T-helper 17 cell (primary cell): ENCODE results near the gene ADARB2. TPM values are rescaled to one million over a fixed set of nuclear protein-coding genes. Genes with fewer than 3 reads are reported as not detected.

ENCODE experiments used
- ATAC-seq: fragments of 150-1000 bp; cut with Tn5 transposase; 2 replicates; pipeline ENCODE4 v1.10.0; 2021; ENCODE audit warnings: mild to moderate bottlenecking, moderate library complexity
- DNase-seq, 3 donors: peaks; one replicate each; pipeline versions ENCODE4 v3.0.0 to v3.0.0-alpha.2; 2020 to 2021
- H3K9me3 ChIP-seq: one replicate; pipeline ENCODE4 v1.7.0; 2013; ENCODE audit warnings: low read length, mild to moderate bottlenecking; ENCODE audit not compliant: control insufficient read depth, poor library complexity, severe bottlenecking
- H3K27ac Mint-ChIP-seq: one replicate; pipeline ENCODE4 v1.8.0; 2022; ENCODE audit warnings: mild to moderate bottlenecking, moderate library complexity, mixed read lengths
- H3K27me3 Mint-ChIP-seq: one replicate; pipeline ENCODE4 v1.8.0; 2022; ENCODE audit warnings: mixed read lengths
- H3K36me3 Mint-ChIP-seq: one replicate; pipeline ENCODE4 v1.8.0; 2022; ENCODE audit warnings: low read depth, mixed read lengths
- H3K4me1 Mint-ChIP-seq: one replicate; pipeline ENCODE4 v1.8.0; 2022; ENCODE audit warnings: mild to moderate bottlenecking, mixed read lengths
- H3K4me3 Mint-ChIP-seq: one replicate; pipeline ENCODE4 v1.8.0; 2022; ENCODE audit warnings: mild to moderate bottlenecking, moderate library complexity, mixed read lengths
- total RNA-seq, 4 donors: library from RNA in 2 of 4; stranded (reverse) in 2 of 4; gene quantifications; one replicate each; pipeline ENCODE4 v1.2.3 and lab custom pipeline; 2022 to 2026

Gene ADARB2
- total RNA-seq, 2 donors from 2014 or later: 0.18 TPM; not detected in 1

DNA sequence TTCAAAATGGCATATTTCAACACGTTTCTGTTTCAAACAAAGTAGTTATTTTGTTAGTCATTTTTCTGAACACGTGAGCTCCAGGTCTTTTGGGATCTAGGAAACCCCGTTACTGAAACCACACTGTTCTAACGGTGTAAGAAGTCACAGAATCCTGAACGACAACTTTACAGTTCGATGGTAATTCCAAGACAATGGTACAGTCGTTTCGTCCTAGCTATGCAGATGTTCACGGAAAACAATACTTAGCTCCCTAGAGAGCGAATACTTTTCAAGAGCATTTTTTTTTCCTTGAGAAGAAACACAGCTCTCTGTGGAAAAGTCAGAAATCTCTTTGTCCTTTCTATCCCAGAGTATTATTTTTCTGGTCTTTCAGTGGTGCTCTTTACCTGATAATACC lies 254.1 kb downstream of the ADARB2 start:
- peaks cover 27% of the 10 kb centered on the region for H3K27me3 Mint-ChIP-seq
- no peak overlapping the region for H3K27ac Mint-ChIP-seq
- no peak for DNase-seq
- no peaks in the 10 kb centered on the region for H3K36me3 Mint-ChIP-seq
- no peaks in the 10 kb centered on the region for H3K4me1 Mint-ChIP-seq
- ATAC-seq: no peak
- no peak overlapping the region for H3K4me3 Mint-ChIP-seq
- H3K9me3 ChIP-seq: no peaks in the 10 kb centered on the region

DNA sequence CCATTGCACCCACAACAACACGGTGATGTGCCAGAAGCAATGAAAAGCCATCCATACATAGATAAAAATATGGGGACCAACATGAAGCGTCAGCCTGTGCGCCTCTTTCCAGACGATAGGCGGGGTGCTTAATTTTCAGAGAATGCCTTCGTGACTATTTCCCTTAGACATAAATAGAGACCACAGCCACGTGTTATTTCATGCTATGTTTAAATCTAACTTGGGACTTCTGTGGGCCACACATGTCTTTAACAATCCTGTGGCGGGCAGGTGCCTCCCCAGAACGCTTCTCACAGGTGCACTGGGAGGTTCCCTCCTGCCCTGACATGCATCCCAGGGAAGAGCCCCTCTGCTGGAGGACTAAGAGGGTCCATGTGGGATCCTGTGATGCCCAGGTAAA lies 259.7 kb downstream of the ADARB2 start:
- H3K9me3 ChIP-seq: no peaks in the 10 kb centered on the region
- ATAC-seq (no peak), DNase-seq (no peak)
- H3K27me3 Mint-ChIP-seq: peaks cover 62% of the 10 kb centered on the region
- no peaks in the 10 kb centered on the region for H3K4me1 Mint-ChIP-seq
- H3K36me3 Mint-ChIP-seq: no peaks in the 10 kb centered on the region
- H3K27ac Mint-ChIP-seq: no peak overlapping the region
- H3K4me3 Mint-ChIP-seq: no peak overlapping the region

DNA sequence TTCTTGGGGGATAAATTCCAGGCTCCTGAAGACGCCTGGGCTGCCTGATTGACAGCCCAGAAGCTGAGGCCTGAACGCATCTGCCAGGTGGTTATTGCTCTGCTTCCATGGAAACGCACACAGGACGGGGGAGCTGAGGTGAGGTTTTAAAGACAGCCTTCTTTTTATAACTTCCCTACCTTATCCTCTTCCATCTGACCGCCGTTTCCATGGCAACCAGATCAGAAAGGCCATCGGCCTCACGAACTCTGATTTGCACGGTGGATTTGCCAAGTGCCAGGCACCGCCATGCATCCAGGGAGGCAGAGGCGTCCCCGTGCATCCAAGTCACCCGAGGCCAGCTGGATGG lies 260.9 kb downstream of the ADARB2 start:
- peaks cover 72% of the 10 kb centered on the region for H3K27me3 Mint-ChIP-seq
- ATAC-seq: no peak
- no peaks in the 10 kb centered on the region for H3K36me3 Mint-ChIP-seq
- H3K4me1 Mint-ChIP-seq: no peaks in the 10 kb centered on the region
- no peaks in the 10 kb centered on the region for H3K9me3 ChIP-seq
- no peak for DNase-seq
- H3K4me3 Mint-ChIP-seq: no peak overlapping the region
- H3K27ac Mint-ChIP-seq: no peak overlapping the region

DNA sequence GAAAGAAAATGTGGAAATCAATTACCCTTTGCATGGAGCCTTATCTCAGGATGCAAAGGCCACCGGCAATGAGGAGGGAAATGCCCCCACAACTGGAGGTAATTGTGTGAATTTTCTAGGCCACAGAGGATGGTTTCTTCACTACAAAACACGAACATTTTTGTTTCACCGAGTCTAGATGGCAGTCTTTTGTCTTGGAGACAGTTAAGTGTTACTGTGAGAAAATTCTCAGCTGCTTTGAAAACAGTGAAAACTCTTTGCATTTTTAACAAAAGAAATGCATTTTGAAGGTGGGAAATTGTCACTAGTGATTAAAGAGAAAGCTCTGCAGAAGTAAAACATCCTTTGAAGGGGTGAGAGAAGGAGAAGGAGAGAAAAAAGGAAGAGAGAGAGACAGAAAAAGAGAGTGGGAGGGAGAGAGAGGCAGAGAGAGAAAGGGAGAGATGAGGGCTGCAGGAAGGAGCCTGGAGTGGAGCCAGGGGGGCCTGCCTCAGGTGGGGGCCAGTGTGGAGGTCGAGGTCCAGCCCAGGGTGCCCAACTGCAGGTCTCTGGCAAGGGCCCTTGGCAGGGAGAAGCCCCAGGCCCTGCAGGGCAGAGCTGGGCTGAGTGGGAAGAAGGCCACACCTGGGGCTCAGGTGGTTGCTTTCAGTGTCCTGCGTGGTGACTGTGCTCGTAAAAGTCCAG lies 261.4 kb downstream of the ADARB2 start:
- Mint-ChIP-seq H3K27ac (no peak overlapping the region), H3K4me1 (no peaks in the 10 kb centered on the region), H3K4me3 (no peak overlapping the region), H3K27me3 (peaks cover 72% of the 10 kb centered on the region), H3K36me3 (no peaks in the 10 kb centered on the region)
- no peak for DNase-seq
- no peak for ATAC-seq
- H3K9me3 ChIP-seq: no peaks in the 10 kb centered on the region

DNA sequence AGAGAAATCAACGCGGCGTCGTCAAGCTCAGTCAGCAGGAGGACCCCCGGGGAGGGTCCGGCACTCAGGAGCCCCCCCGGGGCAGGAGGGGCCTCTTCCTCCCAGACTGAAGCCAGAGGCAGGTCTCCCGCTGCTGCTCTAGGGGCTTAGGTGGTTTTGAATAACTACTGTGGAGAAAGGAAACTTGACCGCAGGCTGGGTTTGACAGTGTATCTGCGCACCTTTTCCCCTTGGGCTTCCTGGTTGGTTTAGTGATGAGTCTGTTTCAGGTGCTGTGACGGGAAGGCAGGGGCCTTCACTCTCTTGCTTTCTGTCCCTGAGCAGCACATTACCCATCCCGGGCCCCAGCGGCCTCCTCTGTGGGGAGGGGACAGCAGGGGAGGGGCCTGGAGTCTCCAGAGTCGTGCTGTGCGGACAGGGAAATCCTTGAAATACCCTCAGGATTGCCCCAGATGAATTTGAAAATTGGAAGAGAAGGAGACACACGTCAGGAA lies 262.2 kb downstream of the ADARB2 start:
- H3K4me1 Mint-ChIP-seq: no peaks in the 10 kb centered on the region
- H3K27ac Mint-ChIP-seq: no peak overlapping the region
- peaks cover 76% of the 10 kb centered on the region for H3K27me3 Mint-ChIP-seq
- no peak overlapping the region for H3K4me3 Mint-ChIP-seq
- no peak for ATAC-seq
- no peak for DNase-seq
- no peaks in the 10 kb centered on the region for H3K9me3 ChIP-seq
- no peaks in the 10 kb centered on the region for H3K36me3 Mint-ChIP-seq

DNA sequence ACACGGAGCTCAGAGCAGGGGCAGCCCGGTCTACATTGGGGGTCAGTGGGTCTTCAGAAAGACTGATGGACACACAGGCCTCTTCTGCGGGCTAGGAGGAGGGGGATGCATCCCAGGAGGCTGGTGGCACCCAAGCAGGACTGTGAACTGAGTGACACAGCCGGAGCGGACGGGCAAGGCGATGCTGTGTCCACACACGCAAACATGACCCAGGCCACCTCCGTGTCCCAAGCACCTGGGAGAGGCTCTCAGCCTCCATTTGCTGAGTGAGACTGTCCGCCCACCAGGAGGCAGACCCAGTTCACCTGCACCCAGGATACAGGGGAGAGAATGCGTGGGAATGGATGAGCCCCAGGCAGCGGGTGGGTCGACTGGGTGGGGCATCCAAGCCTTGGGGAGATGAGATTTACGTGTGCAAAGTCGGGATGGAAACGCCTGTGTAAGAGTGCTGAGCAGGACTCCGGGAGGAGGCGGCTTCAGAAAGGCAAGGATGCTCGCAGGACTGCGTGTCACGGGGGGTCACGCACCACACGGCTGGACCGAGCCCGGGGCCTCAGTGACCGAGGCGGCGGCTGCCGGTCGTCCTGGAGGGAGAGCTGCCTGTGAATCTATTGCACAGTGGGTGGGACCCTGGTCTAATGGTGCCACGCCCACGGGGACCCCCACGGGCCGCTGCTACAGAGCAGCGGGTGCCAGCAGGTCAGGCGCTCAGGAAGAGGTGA lies 262.8 kb downstream of the ADARB2 start:
- no peaks in the 10 kb centered on the region for H3K4me1 Mint-ChIP-seq
- no peak for DNase-seq
- peaks cover 77% of the 10 kb centered on the region for H3K27me3 Mint-ChIP-seq
- ATAC-seq: no peak
- no peaks in the 10 kb centered on the region for H3K9me3 ChIP-seq
- no peak overlapping the region for H3K4me3 Mint-ChIP-seq
- H3K36me3 Mint-ChIP-seq: no peaks in the 10 kb centered on the region
- H3K27ac Mint-ChIP-seq: no peak overlapping the region

DNA sequence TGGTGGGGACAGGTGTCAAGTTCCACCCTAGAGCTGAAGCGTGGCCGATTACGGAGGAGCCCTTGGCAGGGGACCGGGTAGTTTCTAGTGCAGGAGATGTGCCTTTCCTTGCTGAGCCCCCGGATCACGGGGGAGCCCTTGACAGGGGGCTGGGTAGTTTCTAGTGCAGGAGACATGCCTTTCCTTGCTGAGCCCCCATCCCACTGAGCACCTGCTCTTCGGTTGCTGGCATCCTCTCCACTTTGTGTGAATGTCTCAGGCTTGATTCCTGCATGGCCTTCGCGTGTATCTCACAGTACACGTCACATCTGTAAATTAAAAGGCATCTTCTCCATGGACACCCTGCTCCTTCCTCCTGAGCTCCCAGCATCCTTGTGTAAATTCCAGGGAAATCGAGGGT lies 263.5 kb downstream of the ADARB2 start:
- no peak overlapping the region for H3K4me3 Mint-ChIP-seq
- H3K9me3 ChIP-seq: no peaks in the 10 kb centered on the region
- H3K27me3 Mint-ChIP-seq: peaks cover 71% of the 10 kb centered on the region
- H3K4me1 Mint-ChIP-seq: no peaks in the 10 kb centered on the region
- H3K36me3 Mint-ChIP-seq: no peaks in the 10 kb centered on the region
- ATAC-seq (no peak), DNase-seq (no peak)
- H3K27ac Mint-ChIP-seq: no peak overlapping the region

DNA sequence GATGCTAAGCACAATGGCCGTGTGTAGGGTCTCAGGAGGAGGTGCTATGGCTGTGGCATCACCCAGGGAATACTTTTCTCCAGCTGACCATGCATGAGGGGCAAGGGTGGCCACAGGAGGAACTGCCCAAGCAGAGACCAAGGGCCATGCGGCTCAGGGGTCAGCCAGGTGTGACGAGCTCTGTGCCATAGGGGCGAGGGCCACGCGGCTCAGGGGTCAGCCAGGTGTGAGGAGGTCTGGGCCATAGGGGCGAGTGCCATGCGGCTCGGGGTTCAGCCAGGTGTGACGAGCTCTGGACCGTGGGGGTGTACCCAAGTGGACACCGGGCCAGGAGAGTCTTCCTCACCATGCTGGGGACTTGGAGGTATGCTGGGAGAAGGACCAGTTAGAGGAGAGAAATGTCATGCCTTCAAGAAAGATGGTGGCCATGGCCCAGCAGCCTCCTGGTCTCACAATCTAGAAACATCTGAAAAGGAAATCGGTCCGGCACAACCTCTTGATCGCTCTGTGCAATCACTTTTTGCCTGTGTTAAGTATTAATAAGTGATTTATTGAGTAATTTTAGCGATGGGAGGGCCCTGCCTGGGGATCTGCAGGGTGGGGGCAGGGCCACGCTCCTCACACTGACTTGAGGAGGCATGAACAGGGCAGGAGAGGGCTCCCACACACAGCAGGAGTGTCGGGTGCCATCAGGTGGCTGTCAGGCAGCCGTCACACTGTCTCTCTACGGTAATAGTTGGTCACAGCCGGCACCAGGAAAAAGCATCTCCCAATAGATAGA lies 265.0 kb downstream of the ADARB2 start:
- Mint-ChIP-seq H3K27ac (no peak overlapping the region), H3K4me3 (no peak overlapping the region), H3K27me3 (peaks cover 59% of the 10 kb centered on the region), H3K4me1 (no peaks in the 10 kb centered on the region), H3K36me3 (no peaks in the 10 kb centered on the region)
- ATAC-seq: no peak
- no peaks in the 10 kb centered on the region for H3K9me3 ChIP-seq
- DNase-seq: no peak

DNA sequence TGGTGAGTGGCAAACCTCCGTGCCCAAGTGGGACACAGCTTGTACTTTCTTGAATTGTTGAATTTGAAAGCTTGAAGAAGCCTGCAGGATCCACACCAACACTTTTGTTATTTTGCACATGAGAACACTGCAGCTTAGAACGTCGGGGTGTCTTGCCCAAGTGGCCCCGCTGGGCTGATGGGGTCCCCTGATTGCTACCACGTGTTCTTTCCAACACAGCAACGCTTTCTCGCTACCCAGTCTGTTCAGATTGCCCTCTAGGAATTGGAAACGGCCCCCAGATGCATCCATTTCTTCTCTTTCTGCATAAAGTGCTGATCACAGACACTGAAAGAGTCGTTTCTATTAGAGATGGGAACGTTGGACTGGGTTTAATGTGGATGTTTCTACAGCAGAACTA lies 268.5 kb downstream of the ADARB2 start:
- no peak for DNase-seq
- Mint-ChIP-seq H3K4me1 (no peaks in the 10 kb centered on the region), H3K27me3 (peaks cover 37% of the 10 kb centered on the region), H3K36me3 (no peaks in the 10 kb centered on the region), H3K4me3 (no peak overlapping the region), H3K27ac (no peak overlapping the region)
- ATAC-seq: no peak
- H3K9me3 ChIP-seq: no peaks in the 10 kb centered on the region

DNA sequence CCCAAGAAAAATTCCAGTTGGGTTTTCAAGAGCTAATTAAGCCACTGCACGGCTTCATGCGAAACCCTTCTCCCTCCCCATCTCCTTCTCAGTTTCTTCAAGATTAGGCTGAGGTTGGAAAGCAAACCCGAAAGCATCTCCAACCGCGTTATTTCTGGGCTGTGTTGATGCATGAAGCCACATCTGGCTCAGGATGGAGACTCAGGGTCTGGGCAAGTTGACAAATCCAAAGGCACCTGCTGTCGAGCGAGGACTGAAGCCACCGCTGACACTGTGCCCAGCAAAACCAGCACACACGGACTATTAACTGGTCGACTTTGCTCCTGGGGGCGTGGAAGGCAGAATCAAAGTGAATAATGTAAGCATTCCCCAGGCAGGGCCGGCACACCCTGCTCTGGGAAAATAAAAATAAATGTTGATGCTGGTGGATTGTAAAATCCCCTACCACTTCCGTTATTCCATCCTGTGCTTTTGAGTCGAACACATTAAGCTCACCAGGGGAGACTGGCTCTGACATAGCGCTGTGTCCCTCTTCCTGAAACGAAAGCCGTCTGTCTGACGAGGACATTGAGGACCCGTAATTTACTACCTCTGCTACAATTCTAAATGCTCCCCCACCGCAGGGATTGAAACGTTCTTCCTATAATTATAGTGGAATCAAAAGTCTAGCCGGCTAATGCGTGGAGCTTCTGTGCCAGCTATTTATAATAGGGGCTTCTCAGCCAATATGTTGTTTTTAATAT lies 269.8 kb downstream of the ADARB2 start:
- H3K9me3 ChIP-seq: no peaks in the 10 kb centered on the region
- no peak overlapping the region for H3K27ac Mint-ChIP-seq
- ATAC-seq (no peak), DNase-seq (no peak)
- H3K36me3 Mint-ChIP-seq: no peaks in the 10 kb centered on the region
- H3K27me3 Mint-ChIP-seq: peaks cover 24% of the 10 kb centered on the region
- no peak overlapping the region for H3K4me3 Mint-ChIP-seq
- no peaks in the 10 kb centered on the region for H3K4me1 Mint-ChIP-seq

DNA sequence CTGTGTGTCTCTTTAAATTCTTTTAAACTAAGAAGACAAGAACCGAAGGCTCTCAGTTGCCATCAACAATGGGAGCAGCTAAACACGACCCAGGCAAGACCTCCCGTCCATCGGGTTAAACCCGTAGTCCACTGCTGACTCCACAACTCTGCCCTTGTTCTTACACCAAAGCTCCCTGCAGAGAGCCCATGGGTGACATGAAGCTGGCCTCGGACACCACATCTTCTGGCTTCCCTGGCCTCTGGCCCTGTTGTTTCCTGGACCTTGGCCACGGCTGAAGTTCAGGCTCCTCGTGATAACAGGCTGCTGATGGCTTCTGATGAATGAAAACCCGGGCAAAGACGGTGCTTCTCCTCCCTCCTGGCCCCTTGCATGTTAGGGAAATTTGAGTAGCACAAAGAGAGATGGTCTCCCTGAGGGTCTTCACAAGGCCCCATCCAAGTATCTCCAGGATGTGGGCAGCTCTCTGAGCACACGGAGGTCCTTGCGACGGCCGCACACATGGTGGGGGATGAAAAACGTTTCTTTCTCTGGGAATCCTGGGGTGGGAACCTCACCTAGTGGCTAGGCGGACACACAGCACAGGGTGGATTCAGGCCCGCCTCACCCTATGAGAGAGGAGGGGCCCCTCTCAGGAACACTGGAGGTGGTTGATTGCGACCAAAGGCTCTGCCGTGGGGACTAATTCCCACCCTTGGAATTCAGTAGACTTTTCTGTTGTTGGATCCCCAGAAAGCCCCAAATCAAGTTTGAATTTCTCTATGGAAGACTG lies 271.1 kb downstream of the ADARB2 start:
- Mint-ChIP-seq H3K27me3 (peaks cover 14% of the 10 kb centered on the region), H3K4me3 (no peak overlapping the region), H3K27ac (no peak overlapping the region), H3K4me1 (no peaks in the 10 kb centered on the region), H3K36me3 (no peaks in the 10 kb centered on the region)
- DNase-seq (no peak), ATAC-seq (no peak)
- no peaks in the 10 kb centered on the region for H3K9me3 ChIP-seq

DNA sequence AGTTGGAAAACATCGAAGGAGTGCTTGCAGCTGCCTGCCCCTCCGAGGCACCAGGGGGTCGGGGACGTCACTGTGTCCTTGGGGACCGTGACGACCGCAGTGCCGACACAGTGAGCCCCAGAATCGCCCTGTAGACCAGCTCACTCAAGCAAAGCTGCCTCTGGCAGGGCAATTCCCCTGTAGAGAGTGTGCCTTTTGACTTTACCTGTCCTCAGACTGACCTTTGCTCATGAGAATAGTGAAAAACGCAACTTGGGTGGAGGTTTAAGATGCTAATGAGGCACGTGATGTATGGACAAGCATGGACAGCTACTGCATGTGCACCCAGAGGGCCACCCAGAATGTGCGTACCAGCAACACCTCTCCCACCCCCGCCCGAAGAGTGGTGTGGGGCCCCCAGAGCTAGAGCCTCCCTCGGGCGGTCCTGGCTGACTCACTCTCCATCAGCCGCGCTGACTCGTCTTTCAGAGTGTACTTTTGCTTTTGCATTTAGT lies 271.9 kb downstream of the ADARB2 start:
- Mint-ChIP-seq H3K36me3 (no peaks in the 10 kb centered on the region), H3K27me3 (peaks cover 13% of the 10 kb centered on the region), H3K27ac (no peak overlapping the region), H3K4me3 (no peak overlapping the region), H3K4me1 (no peaks in the 10 kb centered on the region)
- no peaks in the 10 kb centered on the region for H3K9me3 ChIP-seq
- ATAC-seq (no peak), DNase-seq (no peak)
